Activated CD4-positive, CD25-positive, alpha-beta regulatory T cell treated with anti-CD3 and anti-CD28 coated beads, Interleukin-2, amount 50 U/mL, for 16 hours (primary cell): ENCODE results near the gene TAF1B.

Source experiments
- DNase-seq: peaks from one replicate; pipeline ENCODE4 v3.0.0-alpha.2; 2020; ENCODE audit warnings: low read depth, low spot score

The TAF1B gene

DNA sequence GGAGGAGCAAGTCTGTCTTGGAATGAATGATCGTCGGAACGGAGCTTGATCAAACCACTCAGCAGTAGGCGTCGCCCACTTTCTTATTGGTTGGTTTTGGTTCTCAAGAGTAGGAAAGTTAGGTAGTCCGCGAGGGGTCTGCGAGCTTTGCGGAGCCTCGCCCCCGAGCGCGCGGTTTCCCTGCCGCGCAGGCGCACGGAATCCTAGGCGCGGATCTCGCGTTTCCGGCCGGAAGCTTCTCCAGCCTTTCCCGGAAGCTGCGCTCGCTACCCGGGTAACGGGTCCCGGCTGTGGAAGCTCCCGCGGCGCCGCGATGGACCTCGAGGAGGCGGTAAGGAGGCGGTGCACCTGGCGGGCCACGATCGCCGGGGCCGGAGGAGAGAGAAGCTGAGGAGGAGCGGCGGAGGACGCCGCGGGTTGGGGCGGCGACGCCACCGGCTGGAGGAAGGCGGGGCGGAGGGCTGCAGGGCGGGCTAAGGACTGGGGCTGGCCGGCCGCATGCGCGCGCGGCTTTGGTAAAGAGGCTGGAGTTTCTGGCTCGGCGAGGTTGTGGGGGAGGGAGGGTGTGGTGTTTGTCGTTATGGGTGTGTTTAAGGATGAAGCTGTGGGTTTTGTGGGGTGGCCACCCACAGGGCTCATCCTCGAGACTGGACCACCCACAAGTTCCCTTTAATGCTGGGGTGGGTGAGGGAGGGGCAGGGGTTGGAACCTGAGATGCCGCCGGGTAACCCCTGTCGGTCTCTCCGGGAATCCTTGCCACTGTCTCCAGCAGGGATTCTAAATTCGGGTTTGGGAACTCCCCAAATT, at the start of gene TAF1B:
TAF1B (plus strand) TSS at position 246 of the 807 bp plus-strand sequence; CDS start at position 314, 68 bp downstream.
- DNase-seq, result peak; percentile 68

- no peak for DNase-seq
These were observed 49.2 kb upstream of the TAF1B start for GRCh38 chr2:9793918-9794717.

GRCh38 chr2:9795071-9795470, 48.2 kb upstream of the TAF1B start:
- DNase-seq, result no peak

DNA sequence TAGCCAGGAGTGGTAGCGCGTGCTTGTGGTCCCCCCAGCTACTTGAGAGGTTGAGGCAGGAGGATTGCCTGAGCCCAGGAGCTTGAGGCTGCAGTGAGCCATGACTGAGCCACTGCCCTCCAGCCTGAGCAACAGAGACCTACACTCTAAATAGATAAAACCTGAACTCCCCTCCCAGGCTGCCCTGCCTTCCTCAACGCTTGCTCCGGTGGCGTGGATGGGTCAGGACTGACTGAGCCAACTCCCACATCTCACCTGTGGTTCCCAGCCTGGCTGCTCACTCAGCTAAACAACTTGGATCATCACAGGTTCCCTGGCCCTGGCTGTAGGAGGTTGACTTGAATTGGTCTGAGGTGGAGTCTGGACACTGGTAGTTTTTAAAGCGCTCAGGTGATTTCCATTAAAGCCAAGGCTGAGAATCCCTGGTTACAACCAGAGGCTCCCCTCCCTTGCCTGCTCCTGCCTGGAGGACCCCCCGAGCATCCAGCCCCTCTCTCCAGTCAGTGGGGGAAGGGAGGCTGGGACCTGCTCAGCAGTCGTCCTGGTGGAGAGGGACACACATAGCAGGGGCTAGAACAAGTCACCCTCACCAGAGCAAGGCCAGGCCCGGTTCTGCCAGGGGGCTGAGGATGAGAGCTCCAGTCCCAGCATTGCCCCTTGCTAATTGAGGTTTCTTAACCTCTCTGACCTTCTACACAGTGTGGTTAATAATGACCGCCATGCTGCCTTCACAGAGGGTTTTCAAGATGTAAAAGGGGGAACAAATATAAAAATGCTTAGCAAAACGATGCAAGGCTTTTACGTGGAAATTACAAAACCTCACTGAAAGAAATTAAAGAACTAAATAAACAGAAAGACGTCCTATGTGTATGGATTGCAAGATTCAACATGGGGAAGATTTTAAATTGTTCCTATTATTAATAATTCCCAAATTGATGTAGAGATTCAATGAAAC, 46.9 kb upstream of the TAF1B start:
- DNase-seq, result no peak

- no peak for DNase-seq
These were observed 46.2 kb upstream of the TAF1B start for GRCh38 chr2:9797086-9797485.

DNA sequence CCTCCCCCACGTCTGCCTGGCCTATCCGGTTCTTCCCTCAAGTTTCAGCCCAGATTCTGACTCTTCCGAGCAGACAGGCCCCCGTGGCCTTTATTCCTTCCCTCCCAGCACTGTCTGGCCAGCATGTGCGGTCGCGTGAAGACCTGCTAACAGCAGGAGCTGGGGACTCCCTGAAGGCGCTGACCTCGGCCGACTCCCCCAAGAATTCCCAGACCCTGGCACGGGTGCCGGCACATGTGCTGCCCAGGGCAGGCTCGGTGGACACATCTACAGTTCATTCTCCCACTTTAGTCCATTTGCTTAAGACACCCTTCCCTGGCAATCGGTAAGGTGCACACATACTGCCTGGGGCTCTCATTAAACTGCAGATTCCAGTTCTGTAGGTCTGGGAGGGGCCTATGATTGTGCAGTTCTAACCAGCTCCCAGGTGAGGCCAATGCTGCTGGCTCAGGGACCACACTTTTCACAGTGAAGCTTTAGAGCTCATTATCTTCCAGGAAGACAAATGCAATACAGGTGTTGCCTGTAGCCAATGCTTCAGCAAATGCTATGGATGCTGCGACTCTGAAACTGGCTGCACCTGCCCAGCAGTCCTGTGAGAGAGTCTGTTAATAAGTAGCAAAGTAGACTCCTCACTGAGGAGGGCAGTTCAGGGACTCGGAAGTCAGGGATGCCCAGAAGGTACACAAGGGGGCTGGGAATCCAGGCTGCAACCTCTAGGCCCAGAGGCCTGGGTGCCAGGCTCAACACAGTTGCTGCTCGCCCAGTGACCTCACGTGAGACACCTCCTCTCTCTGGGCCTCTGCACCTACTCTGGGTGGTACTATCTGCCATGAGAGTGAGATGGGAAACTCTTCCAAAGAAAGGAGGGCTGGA, 45.4 kb upstream of the TAF1B start:
- no peak for DNase-seq

DNA sequence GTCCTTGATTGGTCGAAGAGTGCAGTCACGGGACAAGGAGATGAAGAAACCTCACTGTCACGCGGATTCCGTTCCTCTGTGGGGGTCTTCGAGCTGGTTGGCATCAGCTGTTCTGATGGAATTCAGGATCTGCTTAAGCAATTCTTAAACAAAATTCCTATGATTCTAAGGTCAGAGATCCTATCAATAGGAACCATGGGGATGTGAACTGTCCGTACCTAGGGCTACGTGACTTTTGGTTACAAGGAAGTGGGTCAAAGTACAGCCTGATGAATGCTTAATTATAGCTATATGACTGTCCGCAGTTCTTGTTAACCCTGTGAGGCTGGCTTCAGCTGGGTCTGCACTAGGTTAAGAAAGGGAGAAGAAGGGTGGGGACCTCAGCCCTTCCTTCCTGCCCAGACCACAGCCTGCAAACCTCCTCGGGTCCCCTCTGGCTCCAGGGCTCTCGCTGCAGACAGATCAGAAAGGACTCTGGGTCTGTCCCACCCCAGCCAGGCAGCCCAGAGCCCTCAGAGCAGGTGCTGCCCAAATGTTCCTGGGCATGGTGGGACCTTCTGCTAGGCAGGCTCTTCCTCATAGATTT, 44.2 kb upstream of the TAF1B start:
- DNase-seq, result no peak

DNA sequence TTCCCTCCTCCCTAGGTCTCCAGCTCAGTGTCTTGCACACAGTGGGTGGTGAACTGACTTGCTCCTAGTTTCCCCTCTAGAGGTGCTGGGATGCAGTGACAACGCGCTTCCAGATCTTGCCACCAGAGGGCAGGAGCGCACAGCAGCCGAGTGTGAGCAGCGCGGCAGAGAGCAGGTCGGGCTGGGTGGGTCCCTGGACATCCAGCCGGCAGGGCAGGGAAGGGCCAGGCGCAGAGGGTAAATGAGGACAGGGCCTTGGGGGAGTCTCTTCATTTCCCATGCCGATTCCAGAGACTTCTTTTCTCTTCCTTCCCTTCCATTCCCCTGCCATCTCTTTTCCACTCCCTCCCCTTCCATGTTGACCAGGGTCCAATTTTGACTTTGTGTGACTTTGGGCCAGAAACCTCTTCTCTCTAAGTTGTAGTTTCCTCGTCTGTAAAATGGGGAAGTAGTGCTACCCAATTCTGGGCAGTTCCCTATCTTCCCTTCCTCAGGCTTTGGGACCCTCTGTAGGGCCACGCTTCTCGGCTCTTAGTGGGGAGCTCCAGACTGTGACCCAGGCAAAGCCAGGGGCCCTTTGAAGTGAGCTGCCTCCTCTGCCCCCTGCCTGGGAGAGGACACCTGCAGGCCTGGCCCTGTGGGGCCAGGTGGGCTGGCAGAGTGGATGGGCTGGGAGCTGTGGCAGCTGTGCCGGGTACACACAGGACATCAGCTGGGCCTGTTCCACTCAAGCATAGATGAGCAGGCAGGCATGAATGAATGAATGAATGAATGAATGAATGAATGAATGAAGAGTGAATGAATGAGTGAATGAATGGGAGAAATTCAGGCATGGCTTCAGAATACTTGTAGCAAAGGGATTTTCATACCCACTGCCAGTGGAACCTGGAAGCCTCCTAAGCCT, 43.3 kb upstream of the TAF1B start:
- peak; percentile 71 for DNase-seq

DNA sequence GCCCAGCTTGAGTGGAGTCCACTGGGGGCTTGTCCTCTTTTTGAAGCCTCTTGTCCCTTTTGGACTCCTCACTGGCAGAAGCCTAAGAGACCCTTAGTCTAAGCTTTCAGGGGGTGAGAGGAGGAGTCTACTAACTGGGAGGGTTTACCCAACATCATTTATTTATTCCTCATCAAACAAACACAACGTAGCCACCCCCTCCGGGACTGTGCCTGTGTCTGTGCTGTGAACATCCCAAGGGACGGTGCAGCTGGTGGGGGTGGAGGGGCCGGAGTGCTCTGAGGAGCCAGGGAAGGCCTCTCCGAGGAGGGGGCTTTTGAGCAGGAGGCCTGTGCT, 42.7 kb upstream of the TAF1B start:
- no peak for DNase-seq

GRCh38 chr2:9800975-9801726, 42.1 kb upstream of the TAF1B start:
- no peak for DNase-seq

DNA sequence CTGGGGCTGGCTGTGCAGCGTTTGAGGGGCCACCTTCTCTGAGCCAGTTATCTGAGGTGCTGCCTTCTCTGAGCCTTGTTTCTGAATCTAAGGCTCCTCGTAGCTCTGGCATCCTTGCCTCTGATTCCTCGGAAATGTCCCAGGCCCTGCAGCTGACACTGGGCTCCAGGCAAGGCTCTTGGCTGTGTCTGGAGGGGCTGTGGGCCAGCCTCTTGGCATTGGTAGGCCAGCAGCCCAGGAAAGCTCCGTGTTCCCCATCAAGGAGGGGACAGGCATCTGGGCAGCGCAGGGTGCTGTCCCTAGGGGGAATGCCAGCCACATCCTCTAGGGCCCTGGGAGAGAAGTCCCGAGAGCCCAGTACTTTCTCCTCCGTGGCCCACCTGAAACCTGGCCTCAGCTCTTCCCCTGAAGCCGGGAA, 40.7 kb upstream of the TAF1B start:
- no peak for DNase-seq

- no peak for DNase-seq
These were observed 40.1 kb upstream of the TAF1B start for GRCh38 chr2:9803023-9803805.

DNA sequence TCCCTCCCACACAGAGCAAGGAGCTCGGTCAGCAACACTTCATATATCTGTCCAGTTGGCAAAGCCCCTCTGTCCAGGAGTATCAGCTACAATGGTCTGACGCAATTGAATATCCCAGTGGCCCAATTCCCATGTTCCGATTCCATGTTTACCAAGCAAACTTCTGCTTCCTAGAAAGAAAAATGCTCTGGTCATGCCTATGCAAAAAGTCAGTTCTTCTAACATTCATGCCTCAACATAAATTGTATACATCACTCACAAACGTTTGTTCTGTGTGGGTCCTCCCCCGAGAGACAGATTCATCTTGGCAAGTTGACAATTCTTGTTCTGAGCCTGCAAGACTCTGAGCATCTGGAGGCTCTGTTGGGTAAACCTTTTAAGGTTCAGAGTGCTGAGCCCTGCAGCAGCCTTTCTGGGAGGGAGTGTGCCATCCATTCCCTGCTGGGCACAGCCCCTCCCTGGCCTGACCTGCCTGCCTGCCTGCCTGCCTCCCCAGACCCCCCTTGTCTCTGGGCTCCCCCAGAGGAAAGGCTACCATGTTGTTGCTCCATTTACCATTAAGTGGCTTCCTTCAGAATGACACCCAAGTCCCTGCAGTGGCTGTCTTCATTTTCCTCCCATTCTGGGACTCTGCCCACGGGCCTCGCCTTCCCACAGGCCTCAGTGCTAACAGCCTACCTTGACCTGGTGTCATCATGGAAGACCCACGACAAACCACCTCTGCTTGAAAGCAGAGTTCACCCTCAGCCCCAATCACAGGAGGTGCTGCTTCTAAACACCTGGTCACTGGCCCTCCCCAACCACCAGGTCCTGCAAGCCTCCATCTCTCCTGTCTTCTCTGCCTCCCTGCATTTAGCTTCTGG, 37.6 kb upstream of the TAF1B start:
- no peak for DNase-seq

GRCh38 chr2:9806298-9806610, 37.0 kb upstream of the TAF1B start:
- DNase-seq, result no peak

GRCh38 chr2:9806656-9807055, 36.6 kb upstream of the TAF1B start:
- DNase-seq, result no peak

GRCh38 chr2:9807056-9807455, 36.2 kb upstream of the TAF1B start:
- DNase-seq, result no peak
